Stimulated activated CD8-positive, alpha-beta memory T cell treated with anti-CD3 and anti-CD28 coated beads, Interleukin-15, amount 100 ng/mL, for 48 hours (primary cell): ENCODE results near the gene ZNF454.
A peak's percentile ranks its signal among the peaks of the same experiment; 100 is the strongest.

Experiments used
- DNase-seq, 2 donors: peaks; one replicate each; pipeline ENCODE4 v3.0.0-alpha.2; 2020; ENCODE audit warnings: low read depth in 2 of 2

ZNF454 gene

GRCh38 chr5:178940569-178941360 lies at the start of gene ZNF454:
Gene ZNF454, plus strand, starts transcription at chr5:178941198. Its CDS starts 1,594 bp downstream, at chr5:178942792.
- DNase-seq = no peak

GRCh38 chr5:178895615-178896571 lies 45.1 kb upstream of the ZNF454 start, which contains the start of gene ZFP2:
Gene ZFP2, plus strand, starts transcription at chr5:178895913. Its CDS starts 35,401 bp downstream, at chr5:178931314.
- peak in 1 of 2 donors; percentile 8 for DNase-seq

DNA sequence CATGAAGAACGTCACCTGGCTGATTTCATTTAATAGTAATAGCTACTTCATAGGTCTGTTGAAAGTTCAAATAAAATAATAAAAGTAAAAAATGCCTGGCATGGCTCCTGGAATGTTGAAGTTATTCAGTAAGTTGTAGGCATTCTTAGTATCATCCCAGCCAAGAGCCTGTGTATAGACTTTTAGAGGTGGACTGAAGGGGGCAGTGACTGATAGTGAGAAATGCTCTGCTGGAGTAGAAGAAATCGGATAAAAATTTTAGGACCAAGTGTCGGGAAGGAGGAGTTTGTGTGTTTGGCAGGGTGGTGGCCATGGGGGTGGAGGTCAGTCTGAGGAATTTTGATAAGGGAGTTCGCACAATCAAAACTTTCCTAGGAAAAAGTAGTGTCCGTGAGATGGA lies 41.7 kb upstream of the ZNF454 start:
- DNase-seq = no peak

- no peak for DNase-seq
Measured at GRCh38 chr5:178902849-178903248, 38.1 kb upstream of the ZNF454 start.

GRCh38 chr5:178931846-178932760 lies 8.9 kb upstream of the ZNF454 start:
- no peak for DNase-seq

DNA sequence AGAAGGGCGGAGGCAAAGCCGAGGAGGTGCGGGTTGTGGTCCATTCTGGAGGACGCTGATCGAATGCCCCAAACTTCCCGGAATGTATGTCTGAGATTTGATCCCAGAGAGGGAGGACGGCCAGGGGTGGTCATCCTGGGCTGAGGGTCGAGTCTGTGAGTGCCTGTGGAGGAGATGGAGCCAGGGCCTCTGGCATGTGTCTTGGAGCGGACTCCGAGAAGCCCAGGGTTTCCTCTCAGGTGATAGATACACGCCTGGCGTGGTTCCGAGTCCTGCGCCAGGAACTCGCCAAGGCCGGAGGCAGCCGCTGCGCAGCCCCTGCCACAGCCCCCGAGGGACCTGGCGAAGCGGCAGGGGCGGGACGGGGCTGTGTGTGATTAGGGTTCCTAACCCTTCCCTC lies 363 bp downstream of the ZNF454 start:
- no peak for DNase-seq

DNA sequence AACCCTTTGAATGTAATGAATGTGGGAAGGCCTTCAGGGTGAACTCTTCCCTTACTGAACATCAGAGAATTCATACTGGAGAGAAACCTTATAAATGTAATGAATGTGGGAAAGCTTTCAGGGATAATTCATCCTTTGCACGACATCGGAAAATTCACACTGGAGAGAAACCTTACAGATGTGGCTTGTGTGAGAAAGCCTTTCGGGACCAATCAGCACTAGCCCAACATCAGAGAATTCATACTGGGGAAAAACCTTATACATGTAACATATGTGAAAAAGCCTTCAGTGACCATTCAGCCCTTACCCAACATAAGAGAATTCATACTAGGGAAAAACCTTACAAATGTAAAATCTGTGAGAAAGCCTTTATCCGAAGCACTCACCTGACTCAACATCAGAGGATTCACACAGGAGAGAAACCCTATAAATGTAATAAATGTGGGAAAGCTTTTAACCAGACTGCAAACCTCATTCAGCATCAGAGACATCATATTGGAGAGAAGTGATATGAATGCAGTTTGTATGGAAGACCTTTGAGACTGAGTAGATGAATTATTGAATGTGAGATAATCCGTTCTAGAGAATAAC lies 24.6 kb downstream of the ZNF454 start:
- DNase-seq = no peak

DNA sequence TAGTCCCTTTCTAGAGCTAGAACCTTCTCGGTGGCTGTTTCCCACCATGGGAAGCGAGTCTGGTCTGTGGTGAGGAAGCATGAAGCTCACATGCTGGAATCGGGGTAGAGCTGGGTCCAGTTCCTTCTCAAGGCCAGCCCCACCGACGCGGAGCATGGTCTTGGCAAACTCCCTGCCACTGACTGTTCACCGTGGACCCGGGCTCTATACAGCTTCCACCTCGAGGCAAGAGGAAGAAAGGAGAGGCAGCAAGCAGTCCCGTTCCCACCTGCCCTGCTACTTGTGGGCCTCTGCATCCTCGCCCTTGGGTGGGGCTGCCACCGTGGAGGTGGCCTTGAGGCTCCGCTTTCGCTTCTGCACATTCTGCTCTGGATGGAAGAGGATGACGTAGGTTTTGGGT lies 40.4 kb downstream of the ZNF454 start:
- DNase-seq = no peak

- no peak for DNase-seq
Measured at GRCh38 chr5:178982941-178983340, 41.9 kb downstream of the ZNF454 start.

- no peak for DNase-seq
Measured at GRCh38 chr5:178983728-178984127, 42.7 kb downstream of the ZNF454 start.

DNA sequence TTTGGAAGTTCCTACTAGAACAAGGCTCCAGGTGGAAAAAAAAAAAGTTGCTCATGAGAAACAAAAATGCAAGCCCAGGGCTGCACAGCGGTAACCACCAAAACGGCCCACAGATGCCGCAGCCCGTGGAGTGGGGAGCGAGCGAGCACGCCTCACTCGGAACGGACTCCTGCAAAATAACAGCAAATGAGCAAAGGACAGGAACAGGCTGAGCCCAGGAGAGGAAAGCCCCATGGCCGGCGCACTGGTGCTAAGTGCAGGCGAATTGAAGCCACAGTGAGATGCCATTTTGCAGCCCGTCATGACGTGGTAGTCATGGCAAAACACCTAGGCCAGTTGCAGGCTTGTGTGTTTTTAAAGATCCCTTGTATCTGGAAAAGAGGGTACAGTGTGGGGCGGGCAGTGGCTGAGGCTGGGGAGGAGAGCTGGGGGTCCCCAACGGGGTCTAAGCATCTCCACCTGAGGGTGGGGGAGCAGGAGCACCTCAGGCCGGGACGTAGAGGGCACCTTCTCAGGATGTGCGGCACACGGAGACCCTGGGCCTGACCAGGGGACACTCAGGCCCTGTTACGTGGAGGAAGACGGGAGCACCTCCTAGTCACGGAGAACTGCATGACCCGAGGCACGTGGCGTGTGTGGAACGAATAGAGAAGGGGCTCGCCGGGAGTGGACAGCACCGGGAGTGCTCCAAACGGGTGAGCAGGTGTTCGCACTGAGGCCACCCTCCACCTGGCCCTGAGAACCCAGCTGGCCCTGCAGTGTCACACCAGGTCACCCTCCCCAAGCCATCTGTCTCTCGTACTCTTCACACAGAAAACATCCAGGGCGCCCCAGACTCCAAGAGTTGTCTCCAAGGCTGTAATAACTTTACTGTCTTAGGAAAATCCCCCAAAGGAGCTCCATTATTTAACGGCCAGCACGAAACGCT lies 43.4 kb downstream of the ZNF454 start:
- no peak for DNase-seq

DNA sequence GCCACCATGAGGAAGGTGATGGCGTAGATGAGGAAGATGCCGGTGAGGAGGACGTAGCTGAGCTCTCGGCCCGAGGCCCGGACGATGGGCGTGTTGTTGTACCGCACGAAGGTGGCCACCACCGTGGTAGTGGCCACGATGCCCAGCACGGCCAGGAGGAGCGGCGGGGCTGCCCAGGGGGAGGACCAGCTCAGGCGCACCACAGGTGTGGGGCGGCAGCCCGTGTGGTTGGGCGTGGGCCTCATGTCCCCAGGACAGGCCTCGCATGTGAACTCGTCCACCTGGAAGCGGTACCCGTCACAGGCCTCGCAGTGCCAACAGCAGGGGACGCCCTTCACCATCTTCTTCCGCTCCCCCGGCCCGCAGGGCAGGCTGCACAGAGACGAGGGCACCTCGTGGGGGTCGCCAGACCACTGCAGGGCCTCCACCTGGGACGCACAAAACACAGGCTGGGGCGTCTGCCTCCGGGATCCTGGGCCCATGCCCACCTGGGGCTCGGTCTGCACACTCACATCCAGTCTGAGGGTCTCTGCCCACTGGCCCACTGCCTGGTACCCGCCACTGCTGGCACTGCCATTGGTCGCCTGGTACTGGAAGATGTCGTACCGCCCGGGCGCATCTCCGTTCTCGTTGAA lies 45.4 kb downstream of the ZNF454 start:
- no peak for DNase-seq

DNA sequence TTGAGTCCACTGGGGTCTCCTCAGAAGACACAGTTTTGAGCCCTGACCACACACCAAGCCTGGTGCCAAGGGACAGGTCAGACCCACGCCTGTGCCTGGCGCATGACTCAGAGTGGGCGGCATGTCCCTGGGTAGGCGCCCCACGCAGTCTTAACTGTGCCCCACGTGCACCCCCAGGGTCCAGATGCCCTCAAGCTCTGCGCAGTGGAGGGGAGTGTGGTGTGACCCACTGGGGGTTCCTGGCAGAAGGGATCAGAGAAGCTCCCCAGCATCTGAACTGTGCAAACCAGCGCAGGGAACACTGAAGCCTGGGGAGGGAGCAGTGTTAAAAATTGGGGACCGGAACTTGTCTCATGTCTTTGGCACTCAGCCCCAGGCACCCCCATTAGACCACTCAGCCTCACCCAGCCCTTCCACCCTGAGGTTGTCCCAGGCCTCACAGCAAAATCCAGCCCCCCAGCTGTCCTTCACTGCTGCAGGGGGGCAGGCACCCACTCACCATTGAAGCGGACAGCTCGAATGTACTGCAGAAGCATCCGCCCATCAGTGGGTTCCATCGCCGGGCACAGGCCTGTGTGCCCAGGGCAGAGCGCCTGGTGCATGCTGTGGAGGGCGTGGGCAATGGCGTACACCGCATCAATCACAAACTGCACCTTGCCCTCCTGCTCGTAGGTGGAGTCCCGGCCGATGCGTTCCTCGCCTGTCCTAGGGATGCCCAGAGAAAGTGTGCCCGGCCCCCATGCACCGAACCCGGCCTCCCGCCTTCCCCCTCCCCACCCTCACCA lies 47.6 kb downstream of the ZNF454 start:
- no peak for DNase-seq

DNA sequence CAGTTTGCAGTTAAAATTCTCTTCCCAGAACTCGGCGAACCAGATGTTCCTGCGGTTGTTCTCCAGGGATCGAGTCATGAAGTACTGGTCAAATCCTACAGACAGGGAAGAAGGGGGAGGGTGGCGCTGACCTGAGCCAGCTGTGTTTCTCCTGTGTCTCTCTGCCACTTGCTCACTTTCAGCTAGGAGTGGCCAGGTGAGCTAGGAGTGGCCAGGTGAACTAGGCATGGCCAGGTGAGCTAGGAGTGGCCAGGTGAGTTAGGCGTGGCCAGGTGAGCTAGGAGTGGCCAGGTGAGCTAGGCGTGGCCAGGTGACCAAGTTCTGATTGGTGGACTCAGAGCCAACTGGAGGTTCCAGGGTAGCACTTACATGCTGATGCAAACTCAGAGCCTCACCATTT lies 48.3 kb downstream of the ZNF454 start:
- no peak for DNase-seq

DNA sequence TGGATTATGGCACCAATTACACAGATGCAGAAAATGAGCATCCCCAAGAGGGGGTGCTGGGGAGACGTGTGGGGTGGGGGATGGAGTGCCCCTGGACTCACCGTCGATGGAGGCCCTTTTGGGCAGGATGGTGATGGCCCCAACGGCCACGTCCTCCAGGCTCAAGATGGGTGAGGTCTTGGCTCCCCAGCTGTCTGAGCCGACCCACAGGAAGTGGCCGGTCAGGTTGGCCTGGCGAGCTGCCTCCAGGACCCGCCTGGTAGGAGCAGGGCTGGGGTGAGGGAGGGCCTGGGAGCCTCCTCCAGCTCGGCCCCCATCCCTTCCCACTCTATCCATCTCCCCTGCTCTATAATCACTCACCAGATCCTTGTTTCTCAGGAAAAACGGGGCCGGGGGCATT lies 49.5 kb downstream of the ZNF454 start:
- no peak for DNase-seq

GRCh38 chr5:178991190-178992145 lies 50.5 kb downstream of the ZNF454 start:
- no peak for DNase-seq

DNA sequence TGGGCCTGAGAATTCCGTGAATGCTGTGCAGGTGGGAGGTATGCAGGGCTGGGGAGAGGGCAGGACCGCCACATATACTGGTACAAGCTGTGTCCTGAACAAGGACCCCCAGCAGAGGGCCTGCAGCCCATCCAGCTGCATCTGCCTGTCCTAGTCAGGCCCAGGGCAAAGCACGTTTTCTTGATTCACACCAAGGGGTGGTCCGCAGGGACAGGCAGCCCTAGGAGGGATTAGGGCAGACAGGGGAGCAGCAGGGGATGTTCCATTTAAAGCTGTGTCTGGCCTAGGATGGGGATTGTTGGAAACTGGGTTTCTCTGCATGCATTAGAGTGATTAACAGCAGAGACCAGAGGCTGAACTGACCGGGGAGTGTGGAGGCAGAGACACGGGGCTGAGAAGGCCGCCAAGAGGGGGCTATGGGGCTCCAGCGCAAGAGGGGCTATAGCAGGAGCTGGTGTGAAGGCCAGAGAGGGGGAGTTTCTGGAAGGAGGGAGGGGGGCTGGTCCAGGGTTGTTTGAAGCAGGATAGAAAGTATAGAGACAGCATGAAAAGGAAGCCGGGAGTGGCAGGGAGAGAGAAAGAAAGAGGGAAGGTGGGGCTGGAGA lies 51.4 kb downstream of the ZNF454 start:
- DNase-seq = no peak
